Activated naive CD8-positive, alpha-beta T cell (primary cell): ENCODE results near the gene XPNPEP1.

Source experiments
- H3K27ac Mint-ChIP-seq: one replicate; pipeline ENCODE4 v1.8.0; 2021; ENCODE audit warnings: mixed read lengths
- H3K27me3 Mint-ChIP-seq: one replicate; pipeline ENCODE4 v1.8.0; 2021; ENCODE audit warnings: mixed read lengths
- H3K36me3 Mint-ChIP-seq: one replicate; pipeline ENCODE4 v1.8.0; 2021; ENCODE audit warnings: mixed read lengths
- H3K4me1 Mint-ChIP-seq: one replicate; pipeline ENCODE4 v1.8.0; 2021; ENCODE audit warnings: low read depth, mixed read lengths
- H3K4me3 Mint-ChIP-seq: one replicate; pipeline ENCODE4 v1.8.0; 2021; ENCODE audit warnings: mild to moderate bottlenecking, mixed read lengths
- H3K9me3 Mint-ChIP-seq: one replicate; pipeline ENCODE4 v1.8.0; 2021; ENCODE audit warnings: low read depth, mixed read lengths

Gene XPNPEP1

GRCh38 chr10:109934958-109935793 lies 11.9 kb upstream of the XPNPEP1 start:
- Mint-ChIP-seq H3K36me3 (no peaks in the 10 kb centered on the region), H3K27me3 (no peaks in the 10 kb centered on the region), H3K27ac (peak overlapping the region; percentile 98), H3K9me3 (no peaks in the 10 kb centered on the region), H3K4me3 (peak overlapping the region; percentile 81), H3K4me1 (peaks cover 72% of the 10 kb centered on the region)

GRCh38 chr10:109933984-109934565 lies 10.8 kb upstream of the XPNPEP1 start:
- Mint-ChIP-seq H3K9me3 (no peaks in the 10 kb centered on the region), H3K27ac (peak overlapping the region; percentile 98), H3K4me3 (peak overlapping the region; percentile 46), H3K36me3 (no peaks in the 10 kb centered on the region), H3K27me3 (no peaks in the 10 kb centered on the region), H3K4me1 (peaks cover 65% of the 10 kb centered on the region)

DNA sequence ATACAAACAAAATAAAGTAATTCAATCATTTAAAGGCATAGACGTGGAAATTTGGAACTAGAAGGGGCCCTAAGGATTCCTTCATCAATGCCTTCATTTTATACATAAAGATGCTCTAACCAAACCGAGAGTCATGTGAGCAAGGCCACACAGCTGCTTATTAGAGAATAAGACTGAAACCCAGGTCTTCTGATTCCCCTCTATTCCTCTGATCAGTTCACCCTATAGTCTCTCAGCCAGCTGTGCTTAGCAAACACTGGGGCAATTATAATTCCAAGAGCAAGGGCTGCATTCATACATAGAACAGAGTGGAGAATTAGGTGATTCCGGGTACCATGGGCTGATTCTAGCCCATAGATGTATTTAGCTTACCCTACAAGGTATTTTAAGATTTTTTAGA lies 9.7 kb upstream of the XPNPEP1 start:
- Mint-ChIP-seq H3K9me3 (no peaks in the 10 kb centered on the region), H3K36me3 (no peaks in the 10 kb centered on the region), H3K4me3 (no peak overlapping the region), H3K4me1 (peaks cover 54% of the 10 kb centered on the region), H3K27ac (no peak overlapping the region), H3K27me3 (no peaks in the 10 kb centered on the region)

DNA sequence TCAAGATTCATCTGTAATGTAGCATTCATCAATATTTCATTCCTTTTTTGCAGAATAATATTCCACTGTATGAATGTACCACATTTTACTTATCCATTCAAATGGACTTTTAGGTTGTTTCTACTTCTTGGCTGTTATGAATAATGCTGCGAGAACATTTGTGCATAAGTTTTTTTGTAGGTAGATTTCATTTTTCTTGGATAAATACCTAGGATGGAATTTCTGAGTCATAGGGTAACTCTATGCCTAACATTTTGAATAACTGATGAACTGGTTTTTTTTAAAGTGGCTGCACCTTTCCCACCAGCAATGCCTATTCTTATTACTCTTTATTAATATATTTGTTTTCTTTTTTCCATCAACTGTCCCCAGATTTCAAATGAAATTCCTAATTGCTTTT lies 9.1 kb upstream of the XPNPEP1 start:
- H3K9me3 Mint-ChIP-seq = no peaks in the 10 kb centered on the region
- no peaks in the 10 kb centered on the region for H3K27me3 Mint-ChIP-seq
- H3K4me3 Mint-ChIP-seq = no peak overlapping the region
- H3K27ac Mint-ChIP-seq = no peak overlapping the region
- H3K36me3 Mint-ChIP-seq = no peaks in the 10 kb centered on the region
- peaks cover 48% of the 10 kb centered on the region for H3K4me1 Mint-ChIP-seq

- no peak overlapping the region for H3K27ac Mint-ChIP-seq
- H3K36me3 Mint-ChIP-seq = no peaks in the 10 kb centered on the region
- peaks cover 39% of the 10 kb centered on the region for H3K4me1 Mint-ChIP-seq
- no peaks in the 10 kb centered on the region for H3K27me3 Mint-ChIP-seq
- H3K4me3 Mint-ChIP-seq = no peak overlapping the region
- no peaks in the 10 kb centered on the region for H3K9me3 Mint-ChIP-seq
Measured at GRCh38 chr10:109931163-109931562, 7.9 kb upstream of the XPNPEP1 start.

DNA sequence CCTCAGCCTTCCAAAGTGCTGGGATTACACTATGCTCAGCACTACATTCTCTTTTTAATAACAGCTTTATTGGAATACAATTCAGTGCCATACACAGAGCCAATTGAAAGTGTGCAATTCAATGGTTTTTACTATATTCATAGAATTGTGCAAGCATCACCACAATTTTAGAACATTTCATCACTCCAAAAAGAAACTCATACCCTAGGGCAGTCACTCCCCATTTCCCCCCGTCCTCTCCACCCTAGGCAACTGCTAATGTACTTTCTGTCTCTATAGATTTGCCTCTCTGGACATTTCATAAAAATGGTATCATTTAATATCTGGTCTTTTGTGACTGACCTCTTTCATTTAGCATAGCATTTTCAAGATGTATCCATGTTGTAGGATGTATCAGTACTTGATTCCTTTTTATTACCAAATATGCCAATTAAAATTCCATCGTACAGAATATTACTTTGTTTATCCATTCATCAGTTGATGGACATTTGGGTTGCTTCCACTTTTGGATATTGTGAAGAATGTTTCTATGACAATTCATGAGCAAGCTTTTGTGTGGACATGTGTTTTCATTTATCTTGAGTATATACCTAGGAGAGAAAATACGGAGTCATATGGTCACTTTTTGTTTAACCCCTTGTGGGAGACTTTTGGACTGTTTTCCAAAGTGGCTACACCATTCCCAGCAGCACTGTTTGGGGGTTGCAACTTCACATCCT lies 6.3 kb upstream of the XPNPEP1 start:
- H3K36me3 Mint-ChIP-seq = no peaks in the 10 kb centered on the region
- no peak overlapping the region for H3K27ac Mint-ChIP-seq
- H3K27me3 Mint-ChIP-seq = no peaks in the 10 kb centered on the region
- H3K9me3 Mint-ChIP-seq = no peaks in the 10 kb centered on the region
- H3K4me3 Mint-ChIP-seq = no peak overlapping the region
- H3K4me1 Mint-ChIP-seq = peaks cover 24% of the 10 kb centered on the region

GRCh38 chr10:109928475-109928891 lies 5.2 kb upstream of the XPNPEP1 start:
- Mint-ChIP-seq H3K4me1 (peaks cover 24% of the 10 kb centered on the region), H3K27ac (no peak overlapping the region), H3K27me3 (no peaks in the 10 kb centered on the region), H3K9me3 (no peaks in the 10 kb centered on the region), H3K36me3 (no peaks in the 10 kb centered on the region), H3K4me3 (no peak overlapping the region)

GRCh38 chr10:109926825-109927224 lies 3.5 kb upstream of the XPNPEP1 start:
- Mint-ChIP-seq H3K36me3 (no peaks in the 10 kb centered on the region), H3K9me3 (no peaks in the 10 kb centered on the region), H3K27me3 (no peaks in the 10 kb centered on the region), H3K4me1 (peaks cover 21% of the 10 kb centered on the region), H3K27ac (no peak overlapping the region), H3K4me3 (no peak overlapping the region)

- Mint-ChIP-seq H3K9me3 (no peaks in the 10 kb centered on the region), H3K4me3 (no peak overlapping the region), H3K27me3 (no peaks in the 10 kb centered on the region), H3K4me1 (peaks cover 27% of the 10 kb centered on the region), H3K36me3 (no peaks in the 10 kb centered on the region), H3K27ac (no peak overlapping the region)
Measured at GRCh38 chr10:109926061-109926745, 2.9 kb upstream of the XPNPEP1 start.

DNA sequence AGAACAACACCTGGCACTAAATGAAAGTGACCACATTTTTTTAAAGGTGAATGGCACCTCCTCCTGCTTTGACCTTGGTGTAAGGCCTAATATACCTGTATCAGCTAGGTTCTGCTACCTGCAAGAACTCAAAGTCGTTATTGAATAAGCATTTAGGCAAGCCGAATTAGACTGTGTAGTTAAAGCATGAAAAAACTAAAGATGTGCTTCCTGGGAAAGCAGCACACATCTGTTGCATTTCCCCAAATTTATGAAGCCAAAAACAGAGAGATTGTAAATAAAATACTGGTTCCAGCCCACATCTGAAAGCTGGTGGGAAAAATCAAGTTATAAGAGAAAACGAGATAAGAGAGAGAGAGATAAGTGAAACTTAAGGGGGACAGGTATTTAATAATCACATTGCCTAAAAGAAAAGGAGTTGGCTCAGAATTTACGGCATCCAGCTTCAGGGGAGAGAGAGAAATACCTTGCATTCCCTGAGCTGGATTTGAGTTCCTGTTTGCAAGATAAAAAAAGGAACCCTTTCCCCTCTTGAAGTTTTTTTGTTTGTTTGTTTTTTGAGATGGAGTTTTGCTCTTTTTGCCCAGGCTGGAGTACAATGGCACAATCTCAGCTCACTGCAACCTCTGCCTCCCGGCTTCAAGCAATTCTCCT lies 1.8 kb upstream of the XPNPEP1 start:
- Mint-ChIP-seq H3K4me3 (no peak overlapping the region), H3K27ac (no peak overlapping the region), H3K36me3 (peaks cover 3% of the 10 kb centered on the region), H3K27me3 (no peaks in the 10 kb centered on the region), H3K9me3 (no peaks in the 10 kb centered on the region), H3K4me1 (peaks cover 38% of the 10 kb centered on the region)

- peaks cover 47% of the 10 kb centered on the region for H3K4me1 Mint-ChIP-seq
- peak overlapping the region; percentile 81 for H3K4me3 Mint-ChIP-seq
- H3K27me3 Mint-ChIP-seq = no peaks in the 10 kb centered on the region
- peaks cover 3% of the 10 kb centered on the region for H3K36me3 Mint-ChIP-seq
- H3K9me3 Mint-ChIP-seq = no peaks in the 10 kb centered on the region
- peak overlapping the region; percentile 67 for H3K27ac Mint-ChIP-seq
Measured at GRCh38 chr10:109924087-109924486, 776 bp upstream of the XPNPEP1 start.

DNA sequence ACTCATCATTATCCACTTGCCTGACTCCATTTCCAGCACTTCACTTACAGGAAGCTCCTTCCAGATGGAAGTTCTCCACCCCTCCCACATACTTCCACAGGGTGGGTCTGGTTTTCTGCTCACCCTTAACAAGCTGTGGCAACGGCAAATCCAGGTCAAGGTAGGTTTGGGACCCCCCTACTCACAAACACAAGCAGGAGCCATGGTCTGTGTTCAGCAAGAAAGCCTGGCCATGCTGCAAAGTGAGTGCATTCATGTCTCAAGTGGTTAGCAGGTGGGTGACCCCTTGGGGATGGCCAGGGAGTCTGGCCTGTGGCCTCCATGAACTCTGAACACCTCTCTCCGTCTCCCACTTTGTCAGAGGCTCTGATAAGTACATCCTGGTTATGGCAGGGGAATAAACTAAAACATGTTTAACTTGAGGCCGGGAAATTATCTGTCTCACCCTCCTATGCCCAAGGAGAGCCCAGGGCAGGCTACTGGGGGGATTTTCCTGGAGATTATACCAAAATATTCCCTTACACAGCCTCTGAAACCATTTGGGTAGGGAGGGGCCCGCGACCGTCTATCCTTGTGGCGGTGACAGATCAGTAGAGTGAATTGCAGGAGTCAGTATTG lies 844 bp downstream of the XPNPEP1 start:
- Mint-ChIP-seq H3K27me3 (no peaks in the 10 kb centered on the region), H3K9me3 (no peaks in the 10 kb centered on the region), H3K4me1 (peaks cover 58% of the 10 kb centered on the region), H3K36me3 (peaks cover 3% of the 10 kb centered on the region), H3K27ac (peak overlapping the region; percentile 93), H3K4me3 (peak overlapping the region; percentile 91)

DNA sequence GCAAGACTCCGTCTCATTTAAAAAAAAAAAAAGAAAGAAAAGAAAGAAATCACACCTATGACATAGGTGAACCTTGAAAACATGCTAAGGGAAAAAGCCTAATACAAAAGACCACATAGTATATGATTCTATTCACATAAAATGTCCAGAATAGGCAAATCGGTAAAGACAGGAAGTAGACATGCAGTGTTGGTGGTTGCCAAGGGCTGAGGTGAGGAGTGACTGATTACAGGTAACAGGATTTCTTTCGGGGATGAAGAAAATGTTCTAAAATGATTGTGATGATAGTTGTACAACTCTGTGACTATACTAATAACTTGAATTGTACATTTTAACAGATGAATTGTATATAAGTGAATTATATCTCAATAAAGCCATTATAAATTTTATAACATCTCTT lies 3.3 kb downstream of the XPNPEP1 start:
- Mint-ChIP-seq H3K27ac (peak overlapping the region; percentile 3), H3K4me1 (peaks cover 80% of the 10 kb centered on the region), H3K27me3 (no peaks in the 10 kb centered on the region), H3K4me3 (peak overlapping the region; percentile 0), H3K9me3 (no peaks in the 10 kb centered on the region), H3K36me3 (peaks cover 3% of the 10 kb centered on the region)

- Mint-ChIP-seq H3K36me3 (peaks cover 5% of the 10 kb centered on the region), H3K9me3 (no peaks in the 10 kb centered on the region), H3K4me3 (peak overlapping the region; percentile 24), H3K4me1 (peaks cover 81% of the 10 kb centered on the region), H3K27me3 (no peaks in the 10 kb centered on the region), H3K27ac (peak overlapping the region; percentile 72)
Measured at GRCh38 chr10:109919220-109919619, 4.1 kb downstream of the XPNPEP1 start.
